Erythroblast (primary cell): ENCODE results near the gene ADAMTSL2.

Experiments used
- GATA1 ChIP-seq: IDR thresholded peaks from 2 replicates; pipeline ENCODE4 v1.6.1; 2011; ENCODE audit warnings: low read depth, mild to moderate bottlenecking, control low read depth, low read length, moderate library complexity
- POLR2A ChIP-seq: IDR thresholded peaks from 2 replicates; pipeline ENCODE4 v1.6.1; 2011; ENCODE audit warnings: mild to moderate bottlenecking, low read length

- TF ChIP-seq POLR2A (no peak), GATA1 (no peak)
These were observed 7.5 kb downstream of the ADAMTSL2 start for GRCh38 chr9:133542002-133542401.
